GM13976 (cell line): ENCODE measurements around the gene PTGR3.

Experiments used
- DNase-seq: peaks from one replicate; pipeline ENCODE4 v3.0.0; 2012; ENCODE audit warnings: low spot score
- in situ Hi-C: fragments of 300-500 bp; cut with MboI; formaldehyde crosslinking; loops from one replicate; pipeline ENCODE4 v1.12.0; 2022; ENCODE audit warnings: low sequenced_read_pairs, mixed read lengths, inconsistent platforms; ENCODE audit not compliant: unreplicated experiment
- TF ChIP-seq, protein P1 (sequence below): IDR thresholded peaks from 2 replicates; pipeline ENCODE4 v1.5.1; 2012; ENCODE audit warnings: borderline replicate concordance, mild to moderate bottlenecking; ENCODE audit not compliant: insufficient read depth; ENCODE audit errors: extremely low read depth, missing control alignments, control extremely low read depth

Gene PTGR3

DNA sequence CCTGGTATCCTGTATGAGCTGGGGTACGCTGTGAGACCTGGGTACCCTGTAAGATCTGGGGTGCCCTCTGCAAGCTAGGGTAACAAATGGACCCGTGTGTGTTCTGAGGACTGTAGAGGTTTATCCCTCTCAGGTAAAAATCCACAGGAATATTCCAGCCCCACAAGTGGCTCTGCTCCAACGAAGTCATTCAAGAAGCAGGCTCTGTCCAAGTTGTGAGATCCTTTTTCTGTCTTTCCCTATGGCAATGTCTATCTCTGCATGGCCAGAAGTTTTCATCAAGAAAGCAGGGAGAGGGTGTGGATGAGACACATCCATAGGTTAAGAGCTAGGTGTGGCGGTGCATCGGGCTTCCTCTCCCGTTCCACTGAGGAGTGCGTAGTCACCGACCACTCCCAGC, 43.0 kb downstream of the PTGR3 start:
- TF ChIP-seq, protein P1, sequence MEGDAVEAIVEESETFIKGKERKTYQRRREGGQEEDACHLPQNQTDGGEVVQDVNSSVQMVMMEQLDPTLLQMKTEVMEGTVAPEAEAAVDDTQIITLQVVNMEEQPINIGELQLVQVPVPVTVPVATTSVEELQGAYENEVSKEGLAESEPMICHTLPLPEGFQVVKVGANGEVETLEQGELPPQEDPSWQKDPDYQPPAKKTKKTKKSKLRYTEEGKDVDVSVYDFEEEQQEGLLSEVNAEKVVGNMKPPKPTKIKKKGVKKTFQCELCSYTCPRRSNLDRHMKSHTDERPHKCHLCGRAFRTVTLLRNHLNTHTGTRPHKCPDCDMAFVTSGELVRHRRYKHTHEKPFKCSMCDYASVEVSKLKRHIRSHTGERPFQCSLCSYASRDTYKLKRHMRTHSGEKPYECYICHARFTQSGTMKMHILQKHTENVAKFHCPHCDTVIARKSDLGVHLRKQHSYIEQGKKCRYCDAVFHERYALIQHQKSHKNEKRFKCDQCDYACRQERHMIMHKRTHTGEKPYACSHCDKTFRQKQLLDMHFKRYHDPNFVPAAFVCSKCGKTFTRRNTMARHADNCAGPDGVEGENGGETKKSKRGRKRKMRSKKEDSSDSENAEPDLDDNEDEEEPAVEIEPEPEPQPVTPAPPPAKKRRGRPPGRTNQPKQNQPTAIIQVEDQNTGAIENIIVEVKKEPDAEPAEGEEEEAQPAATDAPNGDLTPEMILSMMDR, result no peak
- no peak for DNase-seq
- in situ Hi-C loops, result no loop called here

DNA sequence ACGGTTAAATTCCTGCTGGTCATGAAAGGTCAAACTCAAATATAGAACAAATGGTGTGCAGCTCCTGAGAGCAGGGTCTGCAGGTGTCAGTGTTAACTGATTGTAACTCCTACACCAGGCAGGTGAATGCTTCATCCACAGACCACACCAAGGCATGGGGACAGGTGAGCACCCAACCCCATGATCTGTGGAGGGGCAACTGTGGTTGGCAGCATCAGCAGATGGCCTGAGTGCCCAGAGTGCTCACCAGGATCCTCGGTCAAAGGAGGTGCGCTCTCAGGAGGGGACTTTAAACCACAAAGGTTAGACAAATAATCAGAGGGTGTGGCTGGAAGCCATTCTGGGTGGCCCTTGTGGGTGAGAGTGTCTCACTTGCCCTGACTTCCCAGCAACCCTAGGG, 44.5 kb downstream of the PTGR3 start:
- in situ Hi-C loops, result no loop called here
- DNase-seq, result no peak
- TF ChIP-seq, protein P1, result no peak

DNA sequence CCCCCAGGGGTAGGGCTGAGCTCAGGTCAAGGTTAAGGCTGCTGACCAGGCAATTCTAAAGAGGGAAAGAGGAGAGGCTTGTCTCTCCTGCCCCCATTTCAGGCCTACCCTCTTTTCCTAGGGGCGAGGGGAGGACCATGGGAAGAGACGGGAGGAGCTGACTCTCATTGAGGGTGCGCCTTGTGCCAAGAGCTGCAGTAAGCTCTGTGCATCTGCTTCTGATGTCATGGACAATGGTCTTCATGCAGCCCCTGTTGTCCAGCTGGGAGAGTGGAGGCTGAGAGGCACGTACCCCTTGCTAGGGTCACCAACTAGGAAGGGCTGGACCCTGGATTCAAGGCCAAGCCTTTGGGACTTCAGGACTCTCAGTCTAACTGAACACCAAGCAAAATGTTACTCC, 45.2 kb downstream of the PTGR3 start:
- TF ChIP-seq, protein P1, result no peak
- in situ Hi-C loops, result no loop called here
- no peak for DNase-seq

DNA sequence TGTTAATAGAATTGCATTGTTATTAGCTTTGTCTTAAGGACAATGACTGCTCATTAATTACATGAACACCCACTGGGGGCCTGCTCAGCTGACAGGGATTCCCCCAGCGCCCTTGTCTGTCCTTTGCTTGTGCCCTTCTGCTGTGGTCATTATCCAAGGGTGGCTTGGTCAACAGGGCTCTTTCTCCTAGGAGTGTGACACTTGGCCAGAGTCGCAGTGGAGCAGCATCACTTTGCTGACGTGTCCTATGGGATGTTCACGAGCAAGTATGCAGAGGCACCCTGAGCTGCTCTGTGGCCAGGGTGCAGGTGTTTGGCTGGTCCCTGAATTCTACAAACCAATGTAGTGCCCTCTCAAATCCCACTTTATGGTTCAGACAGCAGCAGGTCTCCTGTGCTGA, 46.0 kb downstream of the PTGR3 start:
- no peak for DNase-seq
- TF ChIP-seq, protein P1, result no peak
- in situ Hi-C loops, result no loop called here

DNA sequence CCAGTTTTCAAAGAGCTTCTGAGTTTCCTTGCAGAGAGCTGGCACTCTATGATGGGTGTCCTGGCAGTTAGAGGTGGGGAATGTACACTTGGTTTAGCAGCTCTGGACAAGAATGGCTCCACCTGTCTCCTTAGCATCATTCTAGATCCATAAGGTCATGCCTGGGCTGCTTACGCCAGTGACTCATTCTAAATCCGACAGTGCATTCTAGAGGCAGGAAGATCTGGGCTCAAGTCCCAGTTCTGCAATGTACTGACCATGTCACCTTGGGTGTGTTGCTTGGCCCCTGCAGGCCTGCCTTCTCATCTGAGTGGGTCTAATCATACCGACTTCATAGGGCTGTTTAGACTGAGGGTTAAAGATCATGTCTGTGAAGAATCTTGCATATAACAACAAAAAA, 46.5 kb downstream of the PTGR3 start:
- TF ChIP-seq, protein P1, result no peak
- in situ Hi-C loops, result no loop called here
- DNase-seq, result no peak

DNA sequence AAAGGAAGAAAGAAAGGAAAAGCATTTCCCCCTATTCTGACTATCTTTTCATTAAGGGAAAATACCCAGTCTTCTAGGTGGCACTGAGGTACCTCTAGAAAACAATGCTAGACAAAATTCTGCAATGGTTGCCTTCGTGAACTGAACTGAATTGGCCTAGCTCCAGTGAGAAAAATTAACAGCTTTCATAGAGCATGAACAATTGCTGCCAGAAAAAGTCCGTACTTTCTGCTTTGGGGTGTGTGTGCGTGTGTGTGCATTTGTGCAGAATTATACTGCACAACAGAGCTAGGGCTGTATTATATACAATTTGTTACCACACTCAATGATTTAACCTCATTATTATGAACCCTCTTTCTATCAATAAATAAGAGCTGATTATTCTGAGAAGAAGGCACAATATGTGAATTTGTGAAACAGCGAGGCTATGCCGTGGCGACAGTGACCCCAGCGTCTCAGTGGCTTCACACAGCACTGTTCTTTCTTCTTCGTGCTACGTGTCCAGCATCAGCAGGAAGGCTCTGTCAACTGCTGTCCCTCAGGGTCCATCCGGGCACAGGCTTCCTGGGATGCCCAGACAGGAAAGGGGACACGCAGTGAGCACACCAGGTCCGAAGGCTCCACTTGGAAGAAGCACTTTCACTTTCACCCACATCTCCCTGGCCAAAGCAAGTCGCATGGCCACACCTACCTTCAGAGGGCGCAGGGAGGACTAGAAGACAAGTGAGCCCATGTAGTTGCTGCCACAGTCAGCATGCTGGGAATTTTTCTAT, 47.5 kb downstream of the PTGR3 start:
- TF ChIP-seq, protein P1, result no peak
- peak; percentile 52 for DNase-seq
- in situ Hi-C loops, result no loop called here
